Chondrocyte (in vitro differentiated cells): ENCODE measurements around the gene NINL. TPM values are rescaled to one million over a fixed set of nuclear protein-coding genes. Genes with fewer than 3 reads are reported as not detected.

Experiments
- DNase-seq: peaks from one replicate; pipeline ENCODE4 v3.0.0; 2021; ENCODE audit warnings: mixed read lengths, low spot score
- H3K27ac Mint-ChIP-seq: one replicate; pipeline ENCODE4 v1.8.0; 2021; ENCODE audit warnings: mild to moderate bottlenecking, moderate library complexity, mixed read lengths; ENCODE audit not compliant: unreplicated experiment
- H3K27me3 Mint-ChIP-seq: 2 replicates; pipeline ENCODE4 v1.8.0; 2021; ENCODE audit warnings: low read depth, mixed read lengths
- H3K36me3 Mint-ChIP-seq: 2 replicates; pipeline ENCODE4 v1.8.0; 2021; ENCODE audit warnings: low read depth, mixed read lengths
- H3K4me1 Mint-ChIP-seq: 2 replicates; pipeline ENCODE4 v1.8.0; 2021; ENCODE audit warnings: low read depth, mild to moderate bottlenecking, mixed read lengths
- H3K4me3 Mint-ChIP-seq: one replicate; pipeline ENCODE4 v1.8.0; 2021; ENCODE audit warnings: mild to moderate bottlenecking, moderate library complexity, mixed read lengths; ENCODE audit not compliant: unreplicated experiment
- H3K9me3 Mint-ChIP-seq: 2 replicates; pipeline ENCODE4 v1.8.0; 2021; ENCODE audit warnings: low read depth, mixed read lengths
- CTCF ChIP-seq: fragments of 200-600 bp; sonication (generic); IDR thresholded peaks from 2 replicates; pipeline ENCODE4 v1.5.0; 2021; ENCODE audit warnings: antibody characterized with exemption, mild to moderate bottlenecking, moderate library complexity
- total RNA-seq: library from RNA; stranded (reverse); gene quantifications from 3 replicates; pipeline ENCODE4 v1.2.1, GENCODE V29; 2021

Gene NINL
- total RNA-seq, 1 donor from 2014 or later, result 10.6 TPM

GRCh38 chr20:25424536-25424935, 160.8 kb downstream of the NINL start:
- no peak overlapping the region for H3K4me3 Mint-ChIP-seq
- no peak for DNase-seq
- no peaks in the 10 kb centered on the region for H3K27me3 Mint-ChIP-seq
- H3K36me3 Mint-ChIP-seq, result peaks cover 5% of the 10 kb centered on the region
- H3K27ac Mint-ChIP-seq, result no peak overlapping the region
- H3K4me1 Mint-ChIP-seq, result no peaks in the 10 kb centered on the region
- no peaks in the 10 kb centered on the region for H3K9me3 Mint-ChIP-seq
- no peak for TF ChIP-seq CTCF

- no peak for DNase-seq
- Mint-ChIP-seq H3K27ac (no peak overlapping the region), H3K36me3 (peaks cover 3% of the 10 kb centered on the region)
Measured at GRCh38 chr20:25422032-25422431, 163.3 kb downstream of the NINL start.

GRCh38 chr20:25421102-25421501, 164.2 kb downstream of the NINL start:
- H3K4me1 Mint-ChIP-seq, result no peaks in the 10 kb centered on the region
- TF ChIP-seq CTCF, result no peak
- peaks cover 2% of the 10 kb centered on the region for H3K36me3 Mint-ChIP-seq
- no peak for DNase-seq
- no peaks in the 10 kb centered on the region for H3K9me3 Mint-ChIP-seq
- H3K27me3 Mint-ChIP-seq, result no peaks in the 10 kb centered on the region
- no peak overlapping the region for H3K27ac Mint-ChIP-seq
- H3K4me3 Mint-ChIP-seq, result no peak overlapping the region

More at GRCh38 chr20:25422032-25422431, 163.3 kb downstream of the NINL start:
- H3K9me3 Mint-ChIP-seq, result no peaks in the 10 kb centered on the region
- no peak overlapping the region for H3K4me3 Mint-ChIP-seq
- no peaks in the 10 kb centered on the region for H3K27me3 Mint-ChIP-seq
- no peaks in the 10 kb centered on the region for H3K4me1 Mint-ChIP-seq
- no peak for TF ChIP-seq CTCF

- TF ChIP-seq CTCF, result no peak
- Mint-ChIP-seq H3K4me1 (no peaks in the 10 kb centered on the region), H3K36me3 (no peaks in the 10 kb centered on the region), H3K9me3 (no peaks in the 10 kb centered on the region), H3K27me3 (no peaks in the 10 kb centered on the region), H3K4me3 (no peak overlapping the region), H3K27ac (no peak overlapping the region)
- no peak for DNase-seq
Measured at GRCh38 chr20:25418776-25419175, 166.6 kb downstream of the NINL start.

GRCh38 chr20:25408890-25409289, 176.4 kb downstream of the NINL start:
- H3K4me3 Mint-ChIP-seq, result no peak overlapping the region
- peak overlapping the region; percentile 23 for H3K27ac Mint-ChIP-seq
- no peak for DNase-seq
- H3K9me3 Mint-ChIP-seq, result peaks cover 4% of the 10 kb centered on the region
- TF ChIP-seq CTCF, result no peak
- peaks cover 2% of the 10 kb centered on the region for H3K36me3 Mint-ChIP-seq
- peaks cover 23% of the 10 kb centered on the region for H3K4me1 Mint-ChIP-seq
- H3K27me3 Mint-ChIP-seq, result no peaks in the 10 kb centered on the region
